Measurements from ENCODE around the gene NR2F1.

The NR2F1 gene

GRCh38 chr5:93604644-93605515 lies 21.9 kb downstream of the NR2F1 start:
- DNase-seq (ENCODE audit: low spot score), result no peak

DNA sequence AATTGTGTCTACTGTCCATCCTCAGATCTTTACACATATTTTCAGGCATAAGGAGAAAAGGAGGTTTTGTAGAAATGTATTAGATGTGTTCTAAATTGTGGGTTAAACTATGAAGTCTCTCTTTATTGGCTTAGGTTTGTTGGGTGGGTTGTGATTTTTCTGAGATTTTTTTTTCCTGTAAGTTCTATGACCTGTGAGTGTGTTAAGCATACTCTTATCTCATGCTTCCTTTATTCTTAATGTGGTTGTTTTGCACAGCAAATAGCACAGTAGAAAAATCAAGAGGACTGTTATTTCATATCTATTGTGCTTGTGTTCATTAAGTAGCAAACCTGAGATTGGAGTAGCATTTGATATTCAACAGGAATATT lies 23.3 kb downstream of the NR2F1 start:
- no peak for DNase-seq (ENCODE audit: low spot score)

DNA sequence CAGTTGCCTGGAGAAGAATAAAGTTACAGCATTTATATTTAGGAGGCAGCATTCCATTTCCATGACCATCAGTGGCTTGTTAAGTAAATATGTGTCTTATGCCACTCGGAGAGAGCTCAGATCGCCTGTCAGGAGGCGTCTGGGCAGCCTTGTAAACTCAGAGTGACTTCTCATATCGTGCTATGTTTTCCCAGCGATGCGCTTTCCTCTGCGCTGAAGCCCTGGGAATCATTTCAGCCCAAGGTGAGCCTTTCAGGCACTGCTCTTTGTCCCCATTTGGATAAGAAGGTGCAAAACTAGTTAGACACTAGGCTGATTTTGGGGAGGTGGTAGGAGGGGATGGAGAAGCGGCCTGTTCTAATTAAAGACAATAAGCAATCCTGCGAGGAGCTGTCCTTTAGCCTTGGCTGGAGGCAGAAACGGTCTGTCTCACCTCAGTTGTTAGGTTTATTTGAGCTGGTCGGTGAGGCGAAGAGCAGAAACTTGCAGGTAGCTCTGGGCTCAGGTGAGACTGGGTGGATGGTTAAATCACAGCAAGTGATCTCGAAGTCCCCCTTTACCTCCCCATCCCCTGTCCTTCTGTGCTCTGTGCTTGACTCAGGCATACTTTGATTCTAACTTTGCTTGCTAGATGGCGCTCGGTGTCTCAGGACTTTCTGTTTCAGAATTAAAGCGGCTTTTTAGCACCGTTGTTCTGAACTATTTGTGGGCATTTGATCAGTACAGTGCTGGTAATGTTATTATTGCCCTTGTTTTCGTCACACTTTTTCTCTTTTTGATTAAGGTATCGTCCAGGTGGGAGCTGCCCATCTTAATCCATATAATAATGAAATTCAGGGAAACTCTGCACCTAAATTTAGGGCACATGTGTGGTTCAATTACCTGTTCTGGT lies 24.6 kb downstream of the NR2F1 start:
- DNase-seq (ENCODE audit: low spot score), result peak; percentile 47

DNA sequence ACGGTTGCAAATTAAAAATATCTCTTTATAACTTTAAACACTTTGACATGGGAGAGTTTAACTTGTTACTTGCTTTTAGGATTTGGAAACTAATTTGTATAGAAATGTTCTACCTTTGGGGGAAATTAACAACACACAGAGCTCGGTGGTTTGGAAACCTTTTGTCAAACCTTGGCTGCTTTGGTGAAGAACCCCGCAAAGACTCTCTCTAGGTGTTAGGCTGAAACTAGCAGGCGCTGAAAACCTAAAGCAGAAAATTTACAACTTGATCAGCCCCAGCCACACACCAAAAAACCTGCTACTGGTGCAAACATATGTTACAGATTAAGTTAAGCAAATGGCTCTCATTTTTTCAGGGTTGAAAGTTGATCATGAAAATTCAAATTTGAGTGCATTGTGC lies 25.8 kb downstream of the NR2F1 start:
- DNase-seq (ENCODE audit: low spot score), result no peak

DNA sequence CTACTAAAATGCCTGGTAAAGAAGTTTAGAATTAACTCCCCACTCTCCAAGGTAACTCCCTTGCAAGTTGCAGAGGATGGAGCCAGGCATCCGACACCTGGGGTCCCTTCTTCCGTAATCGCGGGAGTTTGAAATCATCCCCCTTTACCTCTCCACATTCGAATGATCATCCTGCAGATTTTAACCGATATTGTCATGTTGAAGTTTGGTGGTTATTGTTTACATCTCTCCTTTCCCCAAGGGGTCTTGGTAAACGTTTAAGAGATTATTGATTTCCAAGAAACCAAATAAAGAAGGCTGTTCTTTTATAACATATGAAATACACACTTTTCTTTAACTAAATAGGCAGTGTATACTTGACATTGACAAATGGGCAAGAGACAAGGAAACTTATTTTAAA lies 26.7 kb downstream of the NR2F1 start:
- no peak for DNase-seq (ENCODE audit: low spot score)

DNA sequence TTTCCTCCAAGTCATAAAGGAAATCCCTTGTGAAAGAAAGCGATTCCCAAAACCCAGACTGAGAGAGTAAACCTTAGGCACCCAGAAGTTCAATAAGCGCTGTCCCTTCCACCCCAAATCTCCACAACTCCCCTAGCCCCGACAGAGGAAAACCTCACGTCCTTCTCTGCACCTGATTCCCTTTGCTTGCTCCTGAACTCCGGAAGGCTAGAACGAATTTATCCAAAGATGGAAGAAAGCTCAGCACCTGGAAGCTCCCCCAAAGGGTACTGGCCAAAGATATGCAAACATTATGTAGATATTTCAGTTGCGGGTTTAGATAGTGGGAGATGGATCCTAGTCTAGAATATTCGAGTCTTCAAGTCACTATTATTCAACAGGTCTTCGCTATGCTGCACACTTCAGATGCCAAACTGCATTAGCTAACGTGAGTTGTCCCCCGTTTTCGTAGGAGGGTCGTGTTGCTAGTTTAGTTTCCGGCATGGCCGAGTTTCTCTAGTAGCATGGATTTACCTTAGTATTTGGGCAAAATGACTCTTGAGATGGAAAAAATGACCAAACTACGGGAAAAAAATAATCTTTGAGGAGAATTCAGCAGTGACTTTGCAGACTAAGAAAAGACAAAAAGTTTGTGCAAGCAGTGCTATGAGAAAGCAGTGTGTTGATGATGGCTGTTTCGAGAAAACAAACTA lies 27.7 kb downstream of the NR2F1 start:
- no peak for DNase-seq (ENCODE audit: low spot score)

DNA sequence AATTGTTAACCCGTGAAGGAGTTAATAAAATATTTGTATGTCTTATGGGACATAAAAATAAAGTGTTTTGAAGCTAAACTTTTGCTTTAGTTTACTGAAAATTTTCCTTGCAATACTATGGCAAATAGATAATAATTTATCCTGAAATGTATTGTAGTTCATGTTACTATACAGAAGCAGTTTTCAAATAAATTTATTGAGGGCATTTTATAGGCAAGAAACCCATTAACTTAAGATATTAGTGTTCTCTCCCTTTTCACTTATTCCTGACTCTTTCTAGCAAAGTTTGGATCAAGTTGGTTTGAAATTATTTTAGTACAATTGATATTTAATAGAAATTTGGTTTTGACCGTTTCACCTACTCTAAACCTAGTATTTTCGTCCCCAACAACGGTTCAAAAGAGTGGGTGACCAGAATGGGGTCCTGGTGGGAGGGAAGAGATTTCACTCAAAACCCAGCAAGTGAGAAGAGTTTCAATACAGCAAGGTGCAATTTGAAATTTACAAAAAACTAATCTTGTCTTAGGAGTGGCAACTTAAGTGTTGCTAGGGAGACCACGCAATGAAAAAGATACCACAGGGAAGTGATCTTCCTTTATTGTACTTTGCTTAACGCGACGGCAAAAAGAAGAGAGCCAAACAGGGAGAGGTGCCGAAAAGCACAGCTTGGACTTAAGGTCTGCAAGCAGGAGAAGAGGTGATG lies 28.4 kb downstream of the NR2F1 start:
- no peak for DNase-seq (ENCODE audit: low spot score)

- peak; percentile 24 for DNase-seq (ENCODE audit: low spot score)
Measured at GRCh38 chr5:93611976-93612854, 29.2 kb downstream of the NR2F1 start.

- no peak for DNase-seq (ENCODE audit: low spot score)
Measured at GRCh38 chr5:93612855-93613243, 29.8 kb downstream of the NR2F1 start.

- no peak for DNase-seq (ENCODE audit: low spot score)
Measured at GRCh38 chr5:93616538-93617174, 33.6 kb downstream of the NR2F1 start.

- peak; percentile 83 for DNase-seq (ENCODE audit: low spot score)
Measured at GRCh38 chr5:93620487-93621326, 37.7 kb downstream of the NR2F1 start.

GRCh38 chr5:93621327-93621798 lies 38.3 kb downstream of the NR2F1 start:
- DNase-seq (ENCODE audit: low spot score), result no peak

- DNase-seq (ENCODE audit: low spot score), result no peak
Measured at GRCh38 chr5:93622240-93622885, 39.3 kb downstream of the NR2F1 start.

GRCh38 chr5:93623153-93623552 lies 40.1 kb downstream of the NR2F1 start:
- no peak for DNase-seq (ENCODE audit: low spot score)

GRCh38 chr5:93626801-93627200 lies 43.8 kb downstream of the NR2F1 start:
- no peak for DNase-seq (ENCODE audit: low spot score)

DNA sequence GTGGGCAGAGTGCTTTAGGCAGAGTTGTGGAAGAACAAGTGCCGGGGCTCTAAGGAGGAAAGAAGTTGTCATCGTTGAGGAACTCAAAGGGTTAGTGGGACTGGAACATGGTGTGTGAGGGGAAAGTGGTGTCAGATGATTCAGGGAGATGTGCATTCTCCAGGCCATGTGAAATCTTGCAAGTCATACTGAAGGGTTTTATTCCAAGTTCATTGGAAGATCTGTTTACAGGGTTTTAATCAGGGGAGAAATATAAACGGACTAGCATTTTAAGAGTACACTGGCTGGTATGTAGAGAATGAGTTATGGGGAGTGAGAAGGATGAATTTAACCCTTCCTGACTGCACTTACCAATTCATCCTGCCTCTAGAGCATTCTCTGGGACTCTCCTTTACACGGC lies 49.3 kb downstream of the NR2F1 start:
- no peak for DNase-seq (ENCODE audit: low spot score)

GRCh38 chr5:93635991-93636390 lies 53.0 kb downstream of the NR2F1 start:
- DNase-seq (ENCODE audit: low spot score), result no peak

GRCh38 chr5:93636837-93637236 lies 53.8 kb downstream of the NR2F1 start:
- DNase-seq (ENCODE audit: low spot score), result no peak

DNA sequence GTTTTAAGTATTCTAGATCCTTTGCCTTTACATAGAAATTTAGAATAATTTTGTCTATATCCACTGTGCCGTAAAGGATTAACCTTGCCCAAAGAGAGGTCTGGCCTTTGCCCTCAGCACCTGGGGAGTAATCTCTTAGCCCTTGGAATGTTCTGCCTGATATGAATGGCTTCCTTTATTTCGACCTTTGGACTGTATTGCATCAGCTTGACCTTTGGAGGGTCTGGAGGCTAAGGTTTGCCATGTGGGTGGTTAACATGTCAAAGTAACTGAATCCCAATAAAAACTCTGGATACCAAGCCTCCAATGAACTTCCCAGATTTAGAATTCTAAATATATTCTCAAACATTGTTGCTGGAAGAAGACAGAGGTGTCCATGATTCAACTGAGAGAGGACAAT lies 54.7 kb downstream of the NR2F1 start:
- peak; percentile 36 for DNase-seq (ENCODE audit: low spot score)

Data from LoVo (cell line).